GM19452 (cell line): Measurements from ENCODE around the gene STX1A.

Experiments used
- ATAC-seq: cut with Tn5 transposase; IDR thresholded peaks from one replicate; pipeline ENCODE4 v1.9.1; 2021; ENCODE audit not compliant: unreplicated experiment

The STX1A gene

DNA sequence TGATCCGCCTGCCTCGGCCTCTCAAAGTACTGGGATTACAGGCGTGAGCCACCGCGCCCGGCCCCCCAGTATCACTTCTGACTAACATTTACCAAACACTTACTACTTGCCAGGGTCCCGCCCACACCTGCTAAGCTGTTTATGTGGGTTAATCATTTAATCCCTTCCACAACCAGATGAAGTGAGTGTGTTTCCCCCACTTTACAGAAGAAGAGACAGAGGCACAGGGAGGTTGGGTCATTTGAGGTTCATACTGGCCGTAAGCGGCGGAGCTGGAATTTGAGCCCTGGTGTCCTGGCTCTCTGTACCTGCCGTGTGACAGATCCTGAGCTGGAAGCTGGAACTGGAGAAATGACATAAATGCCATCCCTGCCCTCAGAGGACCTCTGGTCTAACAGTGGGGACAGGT is 66.9 kb downstream of the STX1A start:
- ATAC-seq = no peak

GRCh38 chr7:73650524-73650923 is 68.9 kb downstream of the STX1A start:
- no peak for ATAC-seq

- ATAC-seq = no peak
Measured at GRCh38 chr7:73649576-73649975, 69.9 kb downstream of the STX1A start.
